BE2C (cell line): Measurements from ENCODE around the gene CYFIP2.

ENCODE experiments used
- DNase-seq: peaks from one replicate; pipeline ENCODE4 v3.0.0-alpha.2; 2020
- H3K27me3 ChIP-seq: fragments of 250-450 bp; sonication (Bioruptor Pico); 2 replicates; pipeline ENCODE4 v1.5.1; 2020; ENCODE audit warnings: mild to moderate bottlenecking
- H3K36me3 ChIP-seq: fragments of 250-450 bp; sonication (Bioruptor Pico); 2 replicates; pipeline ENCODE4 v1.5.1; 2020; ENCODE audit warnings: mild to moderate bottlenecking
- H3K4me1 ChIP-seq: fragments of 250-450 bp; sonication (Bioruptor Pico); 2 replicates; pipeline ENCODE4 v1.5.1; 2020
- H3K4me3 ChIP-seq: 2 replicates; pipeline ENCODE4 v1.5.1; 2011; ENCODE audit warnings: low read depth, low read length
- H3K9me3 ChIP-seq: fragments of 250-450 bp; sonication (Bioruptor Pico); 2 replicates; pipeline ENCODE4 v1.5.1; 2020
- CTCF ChIP-seq: IDR thresholded peaks from 2 replicates; pipeline ENCODE4 v1.5.1; 2012; ENCODE audit warnings: mild to moderate bottlenecking, low read depth, low read length

The CYFIP2 gene

GRCh38 chr5:157271740-157272271 is 5.9 kb downstream of the CYFIP2 start:
- Histone ChIP-seq H3K9me3 (no peaks in the 10 kb centered on the region), H3K27me3 (no peaks in the 10 kb centered on the region; the same call in 1 of the 2 replicates), H3K4me3 (no peak overlapping the region), H3K36me3 (no peaks in the 10 kb centered on the region), H3K4me1 (no peaks in the 10 kb centered on the region)
- no peak for DNase-seq
- TF ChIP-seq CTCF = no peak

GRCh38 chr5:157273131-157273556 is 7.2 kb downstream of the CYFIP2 start:
- Histone ChIP-seq H3K4me1 (no peaks in the 10 kb centered on the region), H3K4me3 (no peak overlapping the region), H3K9me3 (no peaks in the 10 kb centered on the region), H3K27me3 (no peaks in the 10 kb centered on the region), H3K36me3 (no peaks in the 10 kb centered on the region)
- no peak for TF ChIP-seq CTCF
- no peak for DNase-seq

GRCh38 chr5:157275403-157275802 is 9.5 kb downstream of the CYFIP2 start:
- H3K4me3 ChIP-seq = no peak overlapping the region
- H3K4me1 ChIP-seq = no peaks in the 10 kb centered on the region
- H3K9me3 ChIP-seq = no peaks in the 10 kb centered on the region
- H3K27me3 ChIP-seq = no peaks in the 10 kb centered on the region
- no peak for DNase-seq
- no peak for TF ChIP-seq CTCF
- no peaks in the 10 kb centered on the region for H3K36me3 ChIP-seq

DNA sequence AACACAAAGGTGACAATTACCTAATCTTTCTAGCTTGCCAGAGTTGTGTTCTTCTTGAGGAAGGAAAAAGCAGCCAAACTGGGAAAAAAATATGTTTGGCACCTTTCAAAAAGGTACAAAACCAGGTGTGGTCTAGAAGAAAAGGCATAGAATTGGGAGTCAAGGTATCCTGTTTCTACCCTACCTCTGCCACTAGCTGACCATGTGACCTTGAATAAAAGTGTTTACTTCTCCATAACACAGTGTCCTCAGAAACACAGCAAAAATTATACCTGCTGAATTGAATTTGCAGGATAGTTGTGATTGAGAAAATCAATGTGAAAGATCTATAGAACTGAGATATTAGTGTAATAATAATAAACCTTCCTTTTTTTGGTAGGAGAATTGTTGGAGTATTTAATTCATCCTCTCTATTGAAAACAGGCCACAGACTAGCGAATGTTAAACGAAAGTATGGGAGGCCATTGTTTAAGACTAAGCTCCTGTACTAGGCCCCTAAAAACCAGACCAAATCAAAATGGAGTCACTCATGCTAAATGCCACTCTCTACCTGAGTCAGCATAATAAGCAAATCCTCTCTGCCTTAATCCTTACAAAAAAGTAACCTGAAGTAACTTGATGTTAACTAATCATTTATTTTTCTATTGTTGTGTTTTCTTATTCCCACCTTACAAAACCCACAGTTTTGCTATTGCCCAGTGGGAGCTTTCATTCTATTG is 12.6 kb downstream of the CYFIP2 start:
- Histone ChIP-seq H3K4me1 (no peaks in the 10 kb centered on the region), H3K4me3 (no peak overlapping the region), H3K27me3 (no peaks in the 10 kb centered on the region), H3K9me3 (no peaks in the 10 kb centered on the region), H3K36me3 (no peaks in the 10 kb centered on the region)
- DNase-seq = no peak
- no peak for TF ChIP-seq CTCF

DNA sequence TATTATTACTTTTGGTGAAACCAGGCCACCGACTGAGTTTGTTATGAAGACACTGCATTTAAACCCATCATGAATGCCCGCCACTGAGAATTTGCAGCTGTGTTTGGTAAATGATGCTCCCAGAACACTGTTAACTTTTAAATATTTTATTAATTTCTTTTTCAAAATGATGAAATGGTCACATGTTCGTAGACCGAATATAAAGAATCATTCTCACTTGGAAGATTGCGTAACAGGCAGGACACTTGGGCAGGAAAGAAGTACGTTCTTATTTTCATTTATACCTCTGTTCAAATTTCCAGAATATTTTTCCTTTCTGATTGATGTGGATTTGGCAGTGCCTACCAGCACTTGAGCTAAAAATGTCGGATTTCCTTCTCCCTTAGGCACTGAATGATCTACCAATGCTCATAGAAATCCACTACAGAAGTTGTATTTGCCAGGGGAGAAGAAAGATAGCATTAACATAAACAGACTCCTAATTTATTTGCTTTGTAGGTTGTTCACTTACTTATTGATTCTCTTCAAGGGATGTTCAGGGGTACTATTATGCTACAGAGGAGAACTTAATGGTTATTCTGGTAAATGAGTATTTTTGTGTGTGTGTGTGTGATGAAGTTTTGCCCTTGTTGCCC is 13.8 kb downstream of the CYFIP2 start:
- TF ChIP-seq CTCF = no peak
- no peak for DNase-seq
- Histone ChIP-seq H3K9me3 (no peaks in the 10 kb centered on the region), H3K36me3 (no peaks in the 10 kb centered on the region), H3K4me1 (no peaks in the 10 kb centered on the region), H3K4me3 (no peak overlapping the region), H3K27me3 (no peaks in the 10 kb centered on the region)

DNA sequence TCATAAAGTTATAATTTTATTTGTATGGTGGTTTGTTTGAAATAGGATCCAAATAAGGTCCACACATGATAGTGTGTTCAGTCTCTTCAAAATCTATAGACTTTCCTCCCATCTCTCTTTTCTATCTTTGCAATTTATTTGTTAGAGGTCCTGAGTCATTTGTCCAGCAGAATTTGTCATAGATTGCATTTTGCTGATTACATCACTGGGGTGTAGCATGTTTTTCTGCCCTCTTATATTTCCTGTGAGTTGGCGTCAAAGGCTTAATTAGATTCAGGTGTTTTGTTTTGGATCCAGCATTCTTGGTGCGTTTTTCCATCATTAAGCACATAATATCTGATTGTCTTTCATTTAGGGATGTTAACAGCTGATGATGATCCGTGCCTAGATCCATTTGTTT is 15.0 kb downstream of the CYFIP2 start:
- Histone ChIP-seq H3K9me3 (no peaks in the 10 kb centered on the region), H3K4me1 (no peaks in the 10 kb centered on the region), H3K36me3 (no peaks in the 10 kb centered on the region), H3K4me3 (no peak overlapping the region), H3K27me3 (no peaks in the 10 kb centered on the region)
- no peak for DNase-seq
- TF ChIP-seq CTCF = no peak
